ENCODE measurements around the gene NBR1. TPM values are rescaled to one million over a fixed set of nuclear protein-coding genes. Genes with fewer than 3 reads are reported as not detected.
"Not testable (repeated sequence)": the region's sequence is repeated elsewhere in the genome, so short reads cannot be mapped to it uniquely, and the experiment has no call there.

NBR1 gene
- total RNA-seq, 2 experiments from 2014 or later, result 45.6 to 46.5 TPM

DNA sequence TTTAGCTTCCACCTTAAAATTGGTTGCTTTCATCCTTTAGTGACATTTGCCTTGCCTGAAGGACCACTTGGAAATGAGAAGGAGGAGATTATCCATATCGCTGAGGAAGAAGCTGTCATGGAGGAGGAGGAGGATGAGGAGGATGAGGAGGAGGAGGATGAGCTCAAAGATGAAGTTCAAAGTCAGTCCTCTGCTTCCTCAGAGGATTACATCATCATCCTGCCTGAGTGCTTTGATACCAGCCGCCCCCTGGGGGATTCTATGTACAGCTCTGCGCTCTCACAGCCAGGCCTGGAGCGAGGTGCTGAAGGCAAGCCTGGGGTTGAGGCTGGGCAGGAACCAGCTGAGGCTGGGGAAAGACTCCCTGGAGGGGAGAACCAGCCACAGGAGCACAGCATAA lies 29.1 kb downstream of the NBR1 start:
- intact Hi-C loops (cut with micrococcal nuclease), result no loop called here
- Mint-ChIP-seq H3K36me3 (ENCODE audit: low read depth) (peaks cover 43% of the 10 kb centered on the region), H3K27me3 (no peaks in the 10 kb centered on the region), H3K4me1 (ENCODE audit: low read depth) (peaks cover 9% of the 10 kb centered on the region), H3K9me3 (no peaks in the 10 kb centered on the region), H3K4me3 (no peak overlapping the region), H3K27ac (peak overlapping the region; percentile 76)
- TF ChIP-seq, protein P1, sequence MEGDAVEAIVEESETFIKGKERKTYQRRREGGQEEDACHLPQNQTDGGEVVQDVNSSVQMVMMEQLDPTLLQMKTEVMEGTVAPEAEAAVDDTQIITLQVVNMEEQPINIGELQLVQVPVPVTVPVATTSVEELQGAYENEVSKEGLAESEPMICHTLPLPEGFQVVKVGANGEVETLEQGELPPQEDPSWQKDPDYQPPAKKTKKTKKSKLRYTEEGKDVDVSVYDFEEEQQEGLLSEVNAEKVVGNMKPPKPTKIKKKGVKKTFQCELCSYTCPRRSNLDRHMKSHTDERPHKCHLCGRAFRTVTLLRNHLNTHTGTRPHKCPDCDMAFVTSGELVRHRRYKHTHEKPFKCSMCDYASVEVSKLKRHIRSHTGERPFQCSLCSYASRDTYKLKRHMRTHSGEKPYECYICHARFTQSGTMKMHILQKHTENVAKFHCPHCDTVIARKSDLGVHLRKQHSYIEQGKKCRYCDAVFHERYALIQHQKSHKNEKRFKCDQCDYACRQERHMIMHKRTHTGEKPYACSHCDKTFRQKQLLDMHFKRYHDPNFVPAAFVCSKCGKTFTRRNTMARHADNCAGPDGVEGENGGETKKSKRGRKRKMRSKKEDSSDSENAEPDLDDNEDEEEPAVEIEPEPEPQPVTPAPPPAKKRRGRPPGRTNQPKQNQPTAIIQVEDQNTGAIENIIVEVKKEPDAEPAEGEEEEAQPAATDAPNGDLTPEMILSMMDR (IDR thresholded peaks at IDR 0.05), result no peak
- ChIA-PET POLR2A (interaction anchor here (0.6 to 2.3 kb wide), 6 partner anchors 11 to 236 kb away, joined by 3 to 16 read pairs (median 3); no protein-coding TSS in a partner anchor), CTCF (interaction anchor here (0.6 to 1.5 kb wide), 8 partner anchors 11 to 99 kb away, joined by 3 to 8 read pairs (median 4); partner anchors contain the start of genes NBR1 and TMEM106A)
- DNase-seq (peak; percentile 48), ATAC-seq (peak; percentile 77)

DNA sequence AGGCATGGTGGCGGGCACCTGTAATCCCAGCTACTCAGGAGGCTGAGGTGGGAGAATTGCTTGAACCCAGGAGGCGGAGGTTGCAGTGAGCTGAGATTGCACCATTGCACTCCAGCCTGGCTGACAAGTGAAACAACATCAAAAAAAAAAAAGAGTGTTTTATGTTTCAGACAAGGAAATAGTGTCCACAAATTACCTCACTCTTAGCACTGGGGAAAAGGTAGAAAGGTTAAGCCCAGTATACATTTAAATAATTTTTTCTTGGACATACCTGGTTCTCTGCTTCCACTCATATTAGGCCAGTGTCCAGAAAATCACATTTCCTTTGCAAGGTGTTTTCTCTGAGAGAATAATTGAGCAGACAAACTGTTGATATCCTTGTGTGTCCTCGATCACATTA lies 32.0 kb downstream of the NBR1 start:
- peaks cover 36% of the 10 kb centered on the region for H3K36me3 Mint-ChIP-seq (ENCODE audit: low read depth)

DNA sequence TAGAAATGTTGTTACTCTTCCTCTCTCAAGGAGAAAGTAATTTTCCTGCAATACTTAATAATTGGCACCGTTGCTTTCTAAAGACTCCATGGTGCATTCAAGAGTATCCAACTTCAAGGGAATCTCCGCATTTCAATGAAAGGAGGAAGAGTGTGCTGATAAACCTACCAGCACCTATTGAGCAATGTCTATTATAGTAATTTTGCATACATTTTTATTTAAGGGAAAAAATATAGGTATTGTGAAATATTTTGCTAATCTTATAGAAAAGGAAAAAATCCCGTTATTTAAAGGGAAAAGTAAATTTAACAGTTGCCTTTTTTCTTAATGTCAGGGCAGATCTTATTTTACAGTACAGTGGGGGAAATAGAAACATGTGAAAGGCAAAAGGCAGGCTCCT lies 39.6 kb downstream of the NBR1 start:
- ChIA-PET POLR2A (interaction anchor here (0.6 to 5.9 kb wide), 4 partner anchors 39 to 186 kb away, joined by 3 to 86 read pairs (median 12); partner anchors contain the start of genes BRCA1 and NBR1), CTCF (interaction anchor here (1.4 kb wide), 1 partner anchor 39 kb away, joined by 3 read pairs; no protein-coding TSS in a partner anchor)
- Mint-ChIP-seq H3K27me3 (no peaks in the 10 kb centered on the region), H3K4me3 (peak overlapping the region; percentile 98), H3K4me1 (ENCODE audit: low read depth) (peaks cover 23% of the 10 kb centered on the region), H3K36me3 (ENCODE audit: low read depth) (peaks cover 21% of the 10 kb centered on the region), H3K27ac (peak overlapping the region; percentile 90), H3K9me3 (no peaks in the 10 kb centered on the region)
- no peak for DNase-seq
- intact Hi-C loops (cut with micrococcal nuclease), result loop anchor here (5.0 to 10.0 kb wide), 2 partner anchors 38 to 196 kb away; partner anchors contain the start of gene NBR1
- no peak for ATAC-seq
- TF ChIP-seq, protein P1 (IDR thresholded peaks at IDR 0.05), result no peak

More for the DNA sequence above, 32.0 kb downstream of the NBR1 start:
- ChIA-PET CTCF (interaction anchor here (1.4 kb wide), 1 partner anchor 13 kb away, joined by 3 read pairs; no protein-coding TSS in a partner anchor), POLR2A (interaction anchor here (0.9 to 1.2 kb wide), 2 partner anchors 8 to 33 kb away, joined by 3 to 4 read pairs; partner anchors contain the start of gene TMEM106A)
- H3K9me3 Mint-ChIP-seq; H3K4me3 Mint-ChIP-seq; ATAC-seq; DNase-seq; H3K4me1 Mint-ChIP-seq (ENCODE audit: low read depth); H3K27me3 Mint-ChIP-seq; H3K27ac Mint-ChIP-seq; intact Hi-C loops (cut with micrococcal nuclease): not testable (repeated sequence)

DNA sequence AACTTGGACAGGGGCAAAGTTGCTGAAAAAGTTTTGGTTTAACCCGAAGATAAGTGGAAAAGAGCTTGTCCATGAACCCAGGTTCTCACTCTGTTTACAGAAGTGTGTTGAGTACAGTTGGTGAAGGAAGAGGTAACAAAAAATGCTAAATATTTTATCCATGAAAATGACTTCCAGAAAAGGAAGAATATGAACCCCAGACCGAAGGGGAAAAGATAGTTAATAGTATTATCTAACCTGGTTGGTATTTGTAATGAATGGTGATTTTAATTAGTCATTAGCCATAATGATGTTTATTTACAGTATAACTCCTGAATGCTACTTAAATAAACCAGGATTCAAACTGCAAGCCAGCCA lies 40.1 kb downstream of the NBR1 start:
- peaks cover 27% of the 10 kb centered on the region for H3K4me1 Mint-ChIP-seq (ENCODE audit: low read depth)
- H3K36me3 Mint-ChIP-seq (ENCODE audit: low read depth), result peaks cover 25% of the 10 kb centered on the region
- intact Hi-C loops (cut with micrococcal nuclease), result loop anchor here (5.0 to 10.0 kb wide), 2 partner anchors 39 to 196 kb away; partner anchors contain the start of gene NBR1
- CTCF ChIA-PET, result interaction anchor here (1.2 to 1.4 kb wide), 2 partner anchors 11 to 39 kb away, joined by 3 to 8 read pairs; no protein-coding TSS in a partner anchor
- TF ChIP-seq, protein P1 (IDR thresholded peaks at IDR 0.05), result no peak
- ATAC-seq (no peak), DNase-seq (no peak)
- H3K9me3 Mint-ChIP-seq, result no peaks in the 10 kb centered on the region
- H3K27ac Mint-ChIP-seq, result peak overlapping the region; percentile 90
- H3K4me3 Mint-ChIP-seq, result peak overlapping the region; percentile 98
- H3K27me3 Mint-ChIP-seq, result no peaks in the 10 kb centered on the region
- POLR2A ChIA-PET, result interaction anchor here (0.6 to 5.9 kb wide), 10 partner anchors 9 to 187 kb away, joined by 3 to 86 read pairs (median 4); partner anchors contain the start of genes BRCA1 and NBR1

DNA sequence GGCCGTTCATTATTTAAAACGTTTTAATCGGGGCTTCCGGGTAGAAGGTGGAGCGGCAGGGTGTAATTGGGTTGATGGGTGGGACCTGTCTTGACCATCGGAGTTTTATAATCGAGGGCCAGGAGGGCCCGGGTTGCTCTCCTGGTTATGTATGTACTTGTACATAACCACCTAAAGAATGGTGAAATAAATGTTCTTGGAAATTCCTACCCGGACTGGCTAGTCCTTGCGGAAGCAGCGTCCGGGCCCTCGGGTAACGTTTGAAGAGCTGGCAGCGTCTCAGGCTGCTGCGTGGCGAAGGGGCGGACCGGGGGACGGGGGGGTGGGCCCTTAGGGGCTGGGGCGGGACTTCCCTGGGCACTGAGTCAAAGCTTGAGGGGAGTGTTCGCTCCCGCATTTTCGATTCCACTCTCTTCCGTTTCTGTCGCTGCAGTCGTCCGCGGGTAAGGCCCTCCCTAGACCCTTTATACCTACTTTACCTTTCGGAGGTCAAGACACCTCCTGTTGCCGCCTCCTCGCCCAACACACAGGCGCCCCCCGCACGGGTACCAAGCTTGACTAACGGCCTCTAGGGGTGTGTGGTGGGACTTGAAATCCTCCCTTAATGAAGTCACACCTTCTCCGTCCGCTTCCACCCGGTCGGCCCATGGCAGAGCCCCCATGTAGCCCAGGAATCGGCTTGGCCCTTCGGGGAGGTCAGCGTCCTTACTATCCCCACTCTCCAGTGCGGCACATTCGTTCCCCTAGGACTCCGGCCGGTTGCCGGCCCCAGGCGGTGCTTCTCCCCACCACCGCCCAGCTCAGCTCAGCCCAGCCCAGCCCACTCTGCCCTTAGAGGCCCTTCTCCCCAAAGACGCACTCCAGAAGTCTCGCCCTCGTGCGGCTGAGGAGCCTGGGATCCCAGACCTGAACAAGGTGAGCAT lies 40.7 kb downstream of the NBR1 start, which contains the start of gene TMEM106A:
TSS of gene TMEM106A (plus strand) at position 396 of the 923 bp plus-strand sequence. CDS start 1,167 bp downstream, outside the sequence.
- no peaks in the 10 kb centered on the region for H3K9me3 Mint-ChIP-seq
- TF ChIP-seq, protein P1 (IDR thresholded peaks at IDR 0.05), result peak; percentile 49
- DNase-seq, result peak; percentile 81
- H3K27ac Mint-ChIP-seq, result peak within 1 kb of the TSS; percentile 90
- H3K4me1 Mint-ChIP-seq (ENCODE audit: low read depth), result peaks cover 28% of the 10 kb centered on the region
- peak; percentile 95 for ATAC-seq
- POLR2A ChIA-PET, result interaction anchor here (0.5 to 5.9 kb wide), 13 partner anchors 9 to 387 kb away, joined by 3 to 86 read pairs (median 4); partner anchors contain the start of gene NBR1
- H3K27me3 Mint-ChIP-seq, result no peaks in the 10 kb centered on the region
- H3K36me3 Mint-ChIP-seq (ENCODE audit: low read depth), result peaks cover 30% of the 10 kb centered on the region
- intact Hi-C loops (cut with micrococcal nuclease), result loop anchor here (5.0 to 10.0 kb wide), 2 partner anchors 39 to 197 kb away; partner anchors contain the start of gene NBR1
- CTCF ChIA-PET, result interaction anchor here (0.6 to 1.6 kb wide), 8 partner anchors 12 to 378 kb away, joined by 3 to 8 read pairs (median 3); no protein-coding TSS in a partner anchor
- peak within 1 kb of the TSS; percentile 98 for H3K4me3 Mint-ChIP-seq
